OCI-LY7 (cell line): ENCODE measurements around the gene E2F7.

Experiments
- CTCF ChIP-seq: fragments of 200-600 bp; sonication (generic); conservative IDR thresholded peaks from 2 replicates; pipeline ENCODE4 v1.5.1; 2014; ENCODE audit warnings: mild to moderate bottlenecking, antibody characterized with exemption, low read length, moderate library complexity, mixed read lengths
- EZH2phosphoT487 ChIP-seq: fragments of 200-600 bp; sonication (generic); IDR thresholded peaks from 2 replicates; pipeline ENCODE4 v1.6.1; 2018; ENCODE audit warnings: low read depth, borderline replicate concordance, mild to moderate bottlenecking, mixed run types, antibody characterized with exemption, low read length, moderate library complexity, mixed read lengths

GRCh38 chr12:77007476-77007875, 57.9 kb downstream of the E2F7 start:
- no peak for TF ChIP-seq CTCF
- no peak for TF ChIP-seq EZH2phosphoT487
